Activated naive CD4-positive, alpha-beta T cell treated with anti-CD3 and anti-CD28 coated beads, Interleukin-2, amount 50 U/mL, for 72 hours (primary cell): Measurements from ENCODE around the gene C6. TPM values are rescaled to one million over a fixed set of nuclear protein-coding genes. Genes with fewer than 3 reads are reported as not detected.
A peak's percentile ranks its signal among the peaks of the same experiment; 100 is the strongest.
"Not testable (repeated sequence)": the region's sequence is repeated elsewhere in the genome, so short reads cannot be mapped to it uniquely, and the experiment has no call there.

Experiments used
- ATAC-seq, 2 donors: fragments of 150-1000 bp; cut with Tn5 transposase; 2 replicates each; pipeline ENCODE4 v1.10.0; 2021; ENCODE audit warnings: mild to moderate bottlenecking in 2 of 2, moderate library complexity in 2 of 2
- DNase-seq, 2 donors: peaks; one replicate each; pipeline ENCODE4 v3.0.0; 2021 to 2022; ENCODE audit warnings: low spot score in 2 of 2
- H3K27ac Mint-ChIP-seq, 2 donors: one replicate each; pipeline ENCODE4 v1.8.0; 2022; ENCODE audit warnings: mild to moderate bottlenecking in 2 of 2, mixed read lengths in 2 of 2
- H3K36me3 Mint-ChIP-seq, 2 donors: one replicate each; pipeline ENCODE4 v1.8.0; 2022; ENCODE audit warnings: mixed read lengths in 2 of 2
- H3K9me3 Mint-ChIP-seq, 2 donors: one replicate each; pipeline ENCODE4 v1.8.0; 2022; ENCODE audit warnings: mixed read lengths in 2 of 2
- total RNA-seq, 2 donors: library from RNA; stranded (reverse); gene quantifications; one replicate each; pipeline ENCODE4 v1.2.3, GENCODE V29; 2022

The C6 gene
- total RNA-seq: not detected

DNA sequence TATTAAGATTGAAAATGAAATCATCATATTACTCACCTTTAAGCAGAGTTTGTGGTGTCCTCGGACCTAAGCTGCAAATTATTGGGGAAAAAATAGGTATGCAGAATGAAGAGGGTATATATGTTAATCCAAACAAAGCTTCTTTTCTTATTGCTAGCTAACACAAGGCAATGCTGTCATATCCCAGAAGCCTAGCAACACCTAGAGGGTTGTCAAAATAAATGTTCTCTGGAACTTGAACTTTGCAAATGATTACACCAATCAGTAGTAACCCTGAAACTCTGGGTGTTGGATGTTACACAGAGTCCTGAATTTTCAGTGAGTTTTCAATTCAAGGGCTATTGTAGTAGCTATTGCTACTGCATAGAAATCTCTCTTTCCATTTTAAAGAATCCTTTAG is at the start of gene C6:
Gene C6 (minus strand): TSS at position 193 of the 400 bp plus-strand sequence. CDS start 10,302 bp downstream, outside the sequence.
- ATAC-seq (no peak), DNase-seq (no peak)
- Mint-ChIP-seq H3K27ac (no peak within 1 kb of the TSS), H3K36me3 (no peaks in the 10 kb centered on the region), H3K9me3 (peaks cover 0 to 6% of the 10 kb centered on the region in 2 donors)

DNA sequence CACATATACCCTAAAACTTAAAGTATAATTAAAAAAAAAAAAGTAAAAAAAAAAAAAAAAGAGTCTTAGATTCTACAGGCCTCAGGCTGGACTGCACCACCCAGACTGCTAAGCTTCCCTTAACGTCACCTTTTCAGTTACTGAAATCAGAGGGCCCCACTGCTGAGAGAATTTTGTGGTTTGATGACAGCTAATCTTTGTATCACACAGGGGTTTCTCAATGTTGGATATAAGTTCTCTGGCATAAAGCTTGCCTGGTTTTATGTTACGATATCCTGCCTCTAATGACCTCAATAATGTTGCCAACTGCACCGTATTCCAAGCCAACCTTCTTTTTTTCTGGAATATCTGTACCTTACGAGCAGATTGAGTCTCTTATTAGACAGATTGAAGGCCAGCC is 43.1 kb upstream of the C6 start:
- Mint-ChIP-seq H3K27ac (no peak overlapping the region), H3K36me3 (no peaks in the 10 kb centered on the region), H3K9me3 (peaks cover 0 to 4% of the 10 kb centered on the region in 2 donors)
- no peak for ATAC-seq
- DNase-seq: no peak

DNA sequence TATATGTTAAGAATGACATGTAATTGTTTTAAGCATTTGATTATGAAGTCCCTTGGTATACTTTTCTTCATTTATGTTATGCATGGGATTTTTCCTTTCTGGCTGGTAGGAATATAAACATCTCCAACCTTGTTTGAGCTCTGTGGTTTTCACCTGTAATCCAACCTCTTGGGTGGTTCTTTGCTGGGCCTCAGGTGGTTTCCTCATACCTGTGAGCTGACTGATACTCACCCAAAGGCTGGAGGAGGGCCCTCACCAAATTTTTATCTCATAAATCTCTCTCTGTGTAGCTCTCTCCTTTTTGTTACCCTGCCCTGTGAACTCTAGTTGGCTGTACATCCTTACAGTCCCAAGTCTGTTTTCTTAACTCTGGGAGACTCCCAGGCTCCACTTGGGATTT is 39.8 kb upstream of the C6 start:
- H3K9me3 Mint-ChIP-seq: peaks cover 0 to 4% of the 10 kb centered on the region in 2 donors
- H3K27ac Mint-ChIP-seq: no peak overlapping the region
- DNase-seq: no peak
- no peak for ATAC-seq
- H3K36me3 Mint-ChIP-seq: no peaks in the 10 kb centered on the region

DNA sequence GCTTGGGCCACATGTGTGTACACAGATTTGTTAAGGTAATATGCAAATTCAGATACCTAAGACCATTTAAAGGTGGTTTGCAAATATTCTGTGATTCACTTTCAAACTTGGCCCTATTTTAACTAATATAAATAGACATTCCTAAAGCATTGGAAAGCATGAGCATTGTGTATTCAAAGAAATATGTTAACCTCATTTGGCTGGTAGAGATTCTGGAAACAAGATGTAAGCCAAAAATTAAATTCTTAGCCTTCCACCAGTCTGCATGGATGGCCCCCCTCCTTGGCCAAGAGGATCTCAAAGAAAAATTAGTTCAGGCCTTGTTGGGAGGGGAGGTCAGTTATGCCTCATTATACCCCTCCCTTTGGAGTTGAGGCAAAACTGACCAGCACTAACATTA is 38.7 kb upstream of the C6 start:
- ATAC-seq (no peak), DNase-seq (no peak)
- Mint-ChIP-seq H3K27ac (no peak overlapping the region), H3K36me3 (no peaks in the 10 kb centered on the region), H3K9me3 (peaks cover 0 to 4% of the 10 kb centered on the region in 2 donors)

DNA sequence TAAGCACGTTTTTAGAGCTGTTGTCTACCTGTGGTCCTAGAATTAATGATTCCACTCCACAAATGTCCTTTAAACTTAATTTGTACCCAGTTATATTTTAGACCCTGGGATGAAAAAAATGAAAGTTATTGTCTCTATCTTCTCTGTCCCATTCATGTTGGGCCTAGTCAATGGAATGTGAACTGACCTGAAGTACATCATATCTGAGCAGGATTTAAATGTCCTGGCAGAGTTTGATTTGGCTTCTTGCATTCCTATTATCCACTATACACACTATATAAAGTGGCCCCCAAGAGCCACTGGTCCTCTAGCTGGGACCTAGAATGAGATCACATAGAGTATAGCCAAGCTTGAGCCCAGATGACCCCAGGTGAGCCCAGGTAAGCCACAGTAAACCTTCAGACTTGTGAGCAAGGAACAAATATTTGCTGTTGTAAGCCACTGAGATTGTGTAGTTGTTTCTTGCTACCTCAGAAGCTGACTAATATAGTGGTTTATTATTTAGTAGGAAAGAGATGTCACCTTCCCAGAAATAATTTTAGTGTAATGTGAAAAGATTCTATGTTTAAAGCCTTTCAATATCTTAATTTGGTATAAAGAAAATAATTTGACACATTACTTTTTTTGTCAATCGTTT is 37.1 kb upstream of the C6 start:
- no peak for ATAC-seq
- Mint-ChIP-seq H3K9me3 (peaks cover 0 to 4% of the 10 kb centered on the region in 2 donors), H3K27ac (no peak overlapping the region), H3K36me3 (no peaks in the 10 kb centered on the region)
- DNase-seq: no peak

DNA sequence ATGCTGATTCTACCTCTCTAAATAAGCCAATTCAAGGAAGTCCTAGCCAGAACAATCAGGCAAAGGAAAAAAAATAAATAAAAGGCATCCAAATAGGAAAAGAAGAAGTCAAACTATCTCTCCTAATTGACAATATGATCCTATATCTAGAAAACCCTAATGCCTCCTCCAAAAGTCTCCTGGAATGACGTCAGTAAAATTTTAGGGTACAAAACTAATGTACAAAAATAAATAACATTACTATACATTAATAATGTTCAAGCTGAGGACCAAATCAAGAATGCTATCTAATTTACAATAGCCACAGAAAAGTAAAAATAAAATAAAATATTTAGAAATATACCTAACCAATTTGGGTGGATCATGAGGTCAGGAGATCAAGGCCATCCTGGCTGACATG is 33.8 kb upstream of the C6 start:
- H3K36me3 Mint-ChIP-seq: no peaks in the 10 kb centered on the region
- DNase-seq (no peak), ATAC-seq (no peak)
- H3K9me3 Mint-ChIP-seq: no peaks in the 10 kb centered on the region
- no peak overlapping the region for H3K27ac Mint-ChIP-seq

DNA sequence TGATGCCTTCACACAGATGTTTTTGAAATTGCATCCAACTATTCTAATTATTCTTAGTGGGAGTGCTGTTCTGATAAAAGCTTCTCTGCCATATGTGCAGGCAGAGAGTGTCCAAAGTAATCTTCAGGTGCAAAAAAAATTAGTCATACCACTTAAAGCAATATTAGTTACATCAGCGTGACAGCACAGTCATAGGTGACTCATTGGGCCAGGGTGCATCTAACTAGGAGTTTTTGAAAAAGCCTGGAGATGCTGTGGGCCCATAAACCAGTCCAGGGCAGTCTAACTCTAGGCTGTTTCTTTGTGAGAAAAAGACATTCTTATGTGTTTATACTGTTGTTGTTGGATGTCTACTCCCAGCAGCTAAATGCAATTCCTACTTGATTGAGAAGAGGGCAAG is 33.0 kb upstream of the C6 start:
- ATAC-seq (no peak), DNase-seq (no peak)
- Mint-ChIP-seq H3K36me3 (no peaks in the 10 kb centered on the region), H3K9me3 (no peaks in the 10 kb centered on the region), H3K27ac (no peak overlapping the region)

DNA sequence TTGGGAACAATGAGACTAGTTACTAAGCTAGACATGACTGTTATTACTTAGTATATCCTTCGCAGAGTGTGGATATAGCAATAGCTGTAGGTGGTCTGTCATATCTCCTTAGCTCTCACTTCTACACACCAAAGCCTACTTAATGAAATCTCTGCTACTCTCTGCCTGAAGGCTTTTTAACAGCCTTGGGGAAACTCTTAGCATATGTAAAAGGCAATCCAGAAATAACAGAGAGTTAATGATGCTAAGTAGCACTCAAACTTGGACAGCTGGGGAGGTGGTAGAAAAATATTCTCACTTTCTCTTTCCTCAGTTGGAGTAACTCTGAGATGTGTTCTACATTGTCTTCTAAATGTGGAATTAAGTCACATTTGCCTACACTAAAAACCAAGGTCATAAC is 30.2 kb upstream of the C6 start:
- ATAC-seq (no peak), DNase-seq (no peak)
- Mint-ChIP-seq H3K27ac (no peak overlapping the region), H3K9me3 (peaks cover 0 to 11% of the 10 kb centered on the region in 2 donors), H3K36me3 (no peaks in the 10 kb centered on the region)

DNA sequence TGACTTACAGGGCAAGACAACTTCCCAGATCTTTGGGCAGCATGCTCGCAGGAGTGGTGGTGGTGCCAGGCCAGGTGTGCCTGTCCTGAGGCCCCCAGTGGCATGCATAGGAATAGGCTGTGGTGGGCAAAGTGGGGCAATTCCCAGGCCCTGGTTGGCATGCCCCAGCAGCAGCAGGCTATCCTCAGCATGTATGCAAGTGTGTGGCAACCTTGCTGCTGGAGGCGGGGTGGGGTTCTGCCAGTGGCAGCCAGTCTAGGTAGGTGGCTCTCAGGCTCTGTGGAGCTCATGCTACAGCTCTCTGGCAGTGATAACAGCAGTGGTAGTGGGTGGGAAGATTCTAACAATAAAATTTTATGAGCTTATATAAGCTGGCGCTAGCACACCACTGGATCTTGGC is 27.7 kb upstream of the C6 start:
- no peak for ATAC-seq
- DNase-seq: no peak
- Mint-ChIP-seq H3K27ac (no peak overlapping the region), H3K36me3 (no peaks in the 10 kb centered on the region), H3K9me3 (peaks cover 0 to 11% of the 10 kb centered on the region in 2 donors)

DNA sequence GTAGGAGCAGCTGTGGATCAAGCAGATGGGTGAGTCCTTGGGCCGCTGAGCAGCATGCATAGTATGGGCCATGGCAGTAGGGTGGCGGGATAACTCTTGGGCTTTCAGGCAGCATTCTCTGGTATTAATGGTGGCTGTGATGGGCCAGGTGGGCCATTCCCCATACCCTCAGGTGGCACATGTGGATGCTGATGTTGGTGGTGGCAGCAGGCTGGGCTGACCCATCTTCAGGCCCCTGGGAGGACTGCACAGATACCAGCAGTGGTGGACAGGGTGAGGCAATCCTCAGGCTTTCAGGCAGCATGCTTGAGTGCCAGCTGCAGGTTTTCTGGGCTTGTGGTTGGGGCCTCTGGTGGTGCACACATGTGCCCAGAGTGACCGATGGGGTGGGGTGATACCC is 27.1 kb upstream of the C6 start:
- Mint-ChIP-seq H3K27ac (no peak overlapping the region), H3K36me3 (no peaks in the 10 kb centered on the region), H3K9me3 (peaks cover 0 to 11% of the 10 kb centered on the region in 2 donors)
- DNase-seq (peak in 1 of 2 donors; percentile 48), ATAC-seq (no peak)

DNA sequence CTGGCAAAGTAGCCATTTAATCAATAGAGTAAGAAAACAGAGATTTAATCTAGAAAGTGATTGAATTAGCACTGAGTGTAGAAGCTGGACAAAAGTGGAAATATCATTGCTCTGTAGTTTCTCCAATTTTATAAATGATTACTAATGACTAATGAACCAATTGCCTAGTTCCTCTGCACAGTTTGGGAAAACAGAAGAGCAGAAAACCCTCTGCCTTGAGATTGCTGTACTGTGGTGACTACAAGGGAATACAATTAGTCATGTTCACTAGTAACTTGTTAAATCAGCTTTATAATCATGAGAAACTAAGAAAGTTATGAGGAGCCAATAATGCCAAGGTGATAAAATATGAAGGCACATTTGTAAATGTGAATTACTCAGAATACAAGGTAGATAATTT is 21.1 kb upstream of the C6 start:
- no peak overlapping the region for H3K27ac Mint-ChIP-seq
- no peak for DNase-seq

DNA sequence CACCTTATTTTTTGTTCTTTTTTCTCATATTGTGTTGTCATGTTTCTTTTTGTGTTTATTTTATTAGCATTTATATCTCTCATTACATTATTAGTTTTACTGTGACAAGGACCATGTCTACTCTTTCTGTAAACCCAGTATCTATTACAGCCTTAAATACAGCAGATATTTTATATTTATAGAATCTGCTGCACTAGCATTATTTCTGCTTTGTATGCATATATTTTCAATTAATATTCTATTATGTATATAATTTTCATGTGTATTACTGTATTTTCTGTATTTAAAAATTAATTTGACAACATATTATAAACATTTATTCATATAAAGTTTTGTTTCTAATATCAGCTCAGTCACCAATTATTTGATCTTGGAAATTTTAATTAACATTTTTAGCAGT is 19.5 kb upstream of the C6 start:
- H3K9me3 Mint-ChIP-seq: peaks cover 22 to 28% of the 10 kb centered on the region in 2 donors
- H3K27ac Mint-ChIP-seq: no peak overlapping the region
- no peak for ATAC-seq
- no peaks in the 10 kb centered on the region for H3K36me3 Mint-ChIP-seq
- DNase-seq: no peak

More for the DNA sequence above, 21.1 kb upstream of the C6 start:
- Mint-ChIP-seq H3K36me3 (no peaks in the 10 kb centered on the region), H3K9me3 (peaks cover 18 to 19% of the 10 kb centered on the region in 2 donors)
- no peak for ATAC-seq

DNA sequence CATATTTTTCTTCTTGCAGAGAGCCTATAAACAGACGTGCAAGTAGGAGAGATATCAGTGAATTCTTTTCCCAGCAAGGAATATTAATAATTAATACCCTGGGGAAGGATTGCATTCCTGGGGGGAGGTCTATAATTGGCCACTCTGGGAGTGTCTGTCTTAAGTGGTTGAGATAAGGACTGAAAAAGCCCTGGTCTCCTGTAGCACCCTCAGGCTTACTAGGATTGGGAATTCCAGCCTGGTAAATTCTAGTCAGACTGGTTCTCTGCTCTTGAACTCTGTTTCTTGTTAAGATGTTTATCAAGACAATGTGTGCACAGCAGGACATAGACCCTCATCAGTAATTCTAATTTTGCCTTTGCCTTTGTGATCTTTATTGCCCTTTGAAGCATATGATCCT is 16.9 kb upstream of the C6 start:
- H3K27ac Mint-ChIP-seq, DNase-seq, ATAC-seq, H3K36me3 Mint-ChIP-seq: not testable (repeated sequence)
- H3K9me3 Mint-ChIP-seq: peaks cover 22 to 28% of the 10 kb centered on the region in 2 donors

DNA sequence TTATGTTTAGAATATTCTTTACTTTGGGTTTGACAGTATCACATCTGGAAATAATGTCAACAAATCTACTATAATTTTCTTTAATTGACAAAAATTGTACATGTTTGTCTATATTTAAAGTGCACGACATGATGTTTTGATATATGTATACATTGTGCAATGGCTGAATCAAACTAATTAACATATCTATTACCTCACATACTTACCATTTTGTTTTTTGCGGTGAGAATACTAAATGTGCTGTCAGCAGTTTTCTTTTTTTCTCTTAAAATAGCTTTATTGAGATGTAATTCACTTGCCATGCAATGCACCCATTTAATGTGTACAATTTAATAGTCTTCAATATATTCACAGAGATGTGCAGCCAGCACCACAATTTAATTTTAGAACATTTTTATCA is 10.6 kb upstream of the C6 start:
- Mint-ChIP-seq H3K27ac (no peak overlapping the region), H3K9me3 (peaks cover 0 to 5% of the 10 kb centered on the region in 2 donors), H3K36me3 (no peaks in the 10 kb centered on the region)
- DNase-seq: no peak
- ATAC-seq: no peak

DNA sequence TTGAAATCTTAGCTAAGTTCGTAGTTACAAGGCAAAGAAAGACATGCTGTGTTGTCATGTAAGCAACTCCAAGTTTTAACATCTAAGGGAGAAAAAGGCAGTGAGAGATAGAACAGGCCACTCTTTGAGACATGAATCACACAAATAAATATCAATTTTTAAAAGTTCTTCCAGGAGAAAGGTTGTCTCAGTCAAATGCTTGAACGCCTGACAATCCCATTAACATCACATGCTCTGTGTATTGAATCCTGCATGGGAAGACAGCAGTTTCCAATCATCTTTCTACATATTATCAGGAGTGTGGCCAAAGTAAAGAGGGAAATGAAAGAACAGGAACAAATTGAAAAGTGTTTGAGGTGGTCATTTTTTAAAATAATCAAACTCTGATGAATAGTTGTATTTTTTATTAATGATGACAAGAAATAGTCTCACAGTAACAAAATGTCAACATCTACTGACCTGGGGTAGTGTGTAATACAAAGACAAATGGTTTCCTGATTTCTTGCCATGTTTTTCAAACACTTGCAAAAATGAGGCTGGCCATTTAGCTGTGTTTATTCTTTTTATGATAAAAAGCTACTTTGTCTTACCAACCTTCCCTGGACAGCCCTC is 6.4 kb upstream of the C6 start:
- DNase-seq: no peak
- H3K9me3 Mint-ChIP-seq: peaks cover 0 to 6% of the 10 kb centered on the region in 2 donors
- no peaks in the 10 kb centered on the region for H3K36me3 Mint-ChIP-seq
- no peak for ATAC-seq
- no peak overlapping the region for H3K27ac Mint-ChIP-seq

DNA sequence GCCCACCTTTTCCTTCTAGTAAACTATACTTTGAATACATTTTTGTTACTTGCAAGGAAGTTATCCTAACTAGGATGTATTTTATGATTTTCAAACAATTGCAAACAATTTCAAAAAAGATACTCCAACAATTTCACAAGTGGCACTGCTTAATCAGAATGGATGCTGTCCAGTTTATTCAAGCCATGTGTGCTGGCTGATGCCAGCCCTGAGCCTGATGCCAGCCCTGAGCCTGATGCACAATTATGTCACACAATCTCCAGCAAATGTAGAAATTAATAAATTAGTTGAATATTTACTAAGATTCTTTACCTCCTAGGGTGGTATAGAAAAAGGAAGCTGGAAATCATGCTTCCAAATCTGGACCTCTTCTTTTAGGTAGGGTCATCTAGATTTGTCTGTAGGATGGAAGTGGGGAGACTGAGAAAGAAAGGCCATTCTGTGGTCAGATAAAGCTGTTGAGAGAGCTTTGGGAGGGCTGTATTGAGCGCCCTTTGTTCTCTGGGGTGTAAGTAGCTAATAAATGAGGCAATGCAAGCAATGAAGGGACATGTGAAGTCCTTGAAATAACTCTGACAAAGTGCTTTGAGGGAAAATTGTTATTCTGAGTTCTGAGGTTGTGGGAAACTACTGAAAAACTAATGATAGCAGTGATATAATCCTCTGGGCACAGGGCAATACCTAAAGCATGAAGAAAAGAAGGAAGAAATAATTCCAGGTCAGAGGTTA is 5.8 kb upstream of the C6 start:
- no peaks in the 10 kb centered on the region for H3K36me3 Mint-ChIP-seq
- DNase-seq (no peak), ATAC-seq (no peak)
- H3K9me3 Mint-ChIP-seq: peaks cover 0 to 6% of the 10 kb centered on the region in 2 donors
- H3K27ac Mint-ChIP-seq: no peak overlapping the region

DNA sequence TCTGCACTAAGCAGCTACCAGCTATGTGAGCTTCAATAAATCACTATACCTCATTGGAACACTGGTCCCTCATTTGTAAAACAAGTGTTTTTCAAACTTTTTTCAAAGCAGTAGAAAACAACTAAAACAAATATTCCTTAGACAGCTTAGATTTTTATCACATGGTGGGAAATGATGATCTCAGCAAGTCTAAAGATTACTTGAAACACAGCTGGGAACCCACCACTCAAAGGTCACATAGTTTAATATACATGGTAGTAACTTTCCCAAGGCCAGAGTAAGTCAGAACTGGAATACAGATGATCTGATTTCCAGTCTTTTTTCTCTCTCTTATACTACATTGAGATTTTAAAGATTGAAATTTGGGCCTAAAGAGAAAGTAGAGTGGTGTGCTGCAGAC is 850 bp upstream of the C6 start:
- DNase-seq (no peak), ATAC-seq (no peak)
- peaks cover 0 to 6% of the 10 kb centered on the region in 2 donors for H3K9me3 Mint-ChIP-seq
- H3K36me3 Mint-ChIP-seq: no peaks in the 10 kb centered on the region
- H3K27ac Mint-ChIP-seq: no peak overlapping the region

DNA sequence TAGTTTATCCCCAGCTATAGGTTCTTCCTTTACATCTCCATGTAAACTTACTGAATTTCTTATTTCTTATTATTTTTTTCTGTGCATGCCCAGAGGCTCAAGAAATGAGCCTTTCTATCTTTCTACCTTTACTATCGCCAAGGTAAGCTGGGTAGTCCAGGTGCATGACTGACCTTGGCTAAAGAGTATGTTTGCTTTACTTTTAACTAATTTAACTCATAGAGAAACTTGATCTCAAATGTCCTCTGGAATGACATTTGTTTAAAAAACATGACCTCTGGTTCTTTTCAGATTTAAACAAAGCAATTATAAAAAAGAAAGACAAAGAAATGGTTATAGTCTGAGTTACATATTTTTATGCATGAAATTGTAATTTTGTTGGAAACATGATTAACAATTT is 397 bp downstream of the C6 start:
- ATAC-seq (no peak), DNase-seq (no peak)
- Mint-ChIP-seq H3K27ac (no peak overlapping the region), H3K9me3 (peaks cover 4 to 6% of the 10 kb centered on the region in 2 donors), H3K36me3 (no peaks in the 10 kb centered on the region)
